ENCODE measurements around the gene DNMT3B. TPM values are rescaled to one million over a fixed set of nuclear protein-coding genes. Genes with fewer than 3 reads are reported as not detected.
"Not testable (repeated sequence)": the region's sequence is repeated elsewhere in the genome, so short reads cannot be mapped to it uniquely, and the experiment has no call there.

DNMT3B gene
- total and polyA plus RNA-seq, 2 experiments from 2014 or later, result 711 to 2,222 TPM

DNA sequence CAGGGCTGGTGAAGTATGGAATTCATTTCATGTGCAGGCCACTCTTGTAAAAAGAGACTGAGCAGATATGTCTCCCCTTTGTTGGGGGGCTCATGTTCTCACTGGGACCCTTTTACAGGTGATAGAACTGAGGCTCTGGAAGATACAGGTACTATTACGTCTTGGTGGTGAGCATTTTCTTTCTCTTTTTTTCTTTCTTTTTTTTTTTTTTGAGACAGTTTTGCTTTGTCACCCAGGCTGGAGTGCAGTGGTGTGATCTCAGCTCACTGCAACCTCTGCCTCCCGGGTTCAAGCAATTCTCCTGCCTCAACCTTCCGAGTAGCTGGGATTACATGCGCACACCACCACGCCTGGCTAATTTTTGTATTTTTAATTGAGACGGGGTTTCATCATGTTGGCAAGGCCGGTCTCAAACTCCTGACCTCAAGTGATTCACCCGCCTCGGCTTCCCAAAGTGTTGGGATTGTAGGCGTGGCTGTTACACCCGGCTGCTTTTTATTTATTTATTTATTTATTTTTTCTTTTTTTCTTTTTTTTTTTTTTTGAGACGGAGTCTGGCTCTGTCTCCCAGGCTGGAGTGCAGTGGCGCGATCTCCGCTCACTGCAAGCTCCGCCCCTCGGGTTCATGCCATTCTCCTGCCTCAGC, 3.2 kb downstream of the DNMT3B start:
- Mint-ChIP-seq H3K27me3 (ENCODE audit: insufficient read depth, low read depth, poor library complexity) (peaks cover 37% of the 10 kb centered on the region), H3K9me3 (peaks cover 10% of the 10 kb centered on the region; the same call in 2 of the 3 replicates), H3K36me3 (ENCODE audit: low read depth) (peaks cover 76% of the 10 kb centered on the region), H3K4me3 (peak overlapping the region; percentile 99), H3K27ac (peak overlapping the region; percentile 98), H3K4me1 (peaks cover 47% of the 10 kb centered on the region)
- H3K79me2 ChIP-seq (replicated peaks; ENCODE audit: insufficient read depth), result peaks cover 99% of the 10 kb centered on the region
- DNase-seq (ENCODE audit: low spot score); H3K27me3 ChIP-seq (ENCODE audit: insufficient read depth); H3K9me2 ChIP-seq (ENCODE audit: insufficient read depth); H2AFZ ChIP-seq; ATAC-seq: not testable (repeated sequence)
- peaks cover 65% of the 10 kb centered on the region for H3K36me3 ChIP-seq (ENCODE audit: insufficient read depth)
- peak overlapping the region; percentile 97 for H3K4me2 ChIP-seq
- H3K27ac ChIP-seq (ENCODE audit: low read depth), result peak overlapping the region; percentile 96
- H3K4me3 ChIP-seq, result peak overlapping the region; percentile 91
- H4K20me1 ChIP-seq (replicated peaks; ENCODE audit: insufficient read depth), result peaks cover 77% of the 10 kb centered on the region
- peaks cover 64% of the 10 kb centered on the region for H3F3A ChIP-seq (replicated peaks; ENCODE audit: low read depth)
- peaks cover 70% of the 10 kb centered on the region for H3K4me1 ChIP-seq (ENCODE audit: insufficient read depth)

- Histone ChIP-seq H3F3A (replicated peaks; ENCODE audit: low read depth) (peaks cover 81% of the 10 kb centered on the region), H3K36me3 (ENCODE audit: insufficient read depth) (peaks cover 86% of the 10 kb centered on the region), H4K20me1 (replicated peaks; ENCODE audit: insufficient read depth) (peaks cover 99% of the 10 kb centered on the region), H3K27ac (ENCODE audit: low read depth) (peak overlapping the region; percentile 96), H3K4me2 (peak overlapping the region; percentile 97), H3K27me3 (ENCODE audit: insufficient read depth) (no peaks in the 10 kb centered on the region), H2AFZ (no peak overlapping the region), H3K4me1 (ENCODE audit: insufficient read depth) (peaks cover 79% of the 10 kb centered on the region), H3K4me3 (peak overlapping the region; percentile 91), H3K9me2 (ENCODE audit: insufficient read depth) (no peaks in the 10 kb centered on the region), H3K79me2 (replicated peaks; ENCODE audit: insufficient read depth) (peaks cover 100% of the 10 kb centered on the region)
- Mint-ChIP-seq H3K36me3 (ENCODE audit: low read depth) (peaks cover 99% of the 10 kb centered on the region), H3K4me3 (peak overlapping the region; percentile 70), H3K27ac (peak overlapping the region; percentile 94), H3K27me3 (ENCODE audit: insufficient read depth, low read depth, poor library complexity) (peaks cover 44% of the 10 kb centered on the region), H3K9me3 (peaks cover 10% of the 10 kb centered on the region; the same call in 1 of the 3 replicates), H3K4me1 (peaks cover 57% of the 10 kb centered on the region)
- ATAC-seq, result no peak; the same call in 2 of the 3 replicates
- TF ChIP-seq POLR2AphosphoS5 (IDR thresholded peaks at IDR 0.05; ENCODE audit: low read depth) (peak; percentile 64), REST (IDR thresholded peaks at IDR 0.05; ENCODE audit: unreplicated experiment) (no peak)
- no peak for DNase-seq (ENCODE audit: low spot score)
Measured at GRCh38 chr20:32767418-32768198, 5.4 kb downstream of the DNMT3B start.

- no peaks in the 10 kb centered on the region for H3K9me2 ChIP-seq (ENCODE audit: insufficient read depth)
- H3K4me3 Mint-ChIP-seq, result peak overlapping the region; percentile 30; the same call in 2 of the 3 replicates
- peaks cover 100% of the 10 kb centered on the region for H4K20me1 ChIP-seq (replicated peaks; ENCODE audit: insufficient read depth)
- H3K4me3 ChIP-seq, result peak overlapping the region; percentile 91
- peaks cover 100% of the 10 kb centered on the region for H3K4me1 ChIP-seq (ENCODE audit: insufficient read depth)
- peaks cover 95% of the 10 kb centered on the region for H3F3A ChIP-seq (replicated peaks; ENCODE audit: low read depth)
- peaks cover 4% of the 10 kb centered on the region; the same call in 1 of the 3 replicates for H3K9me3 Mint-ChIP-seq
- H3K4me1 Mint-ChIP-seq, result peaks cover 87% of the 10 kb centered on the region
- H3K36me3 Mint-ChIP-seq (ENCODE audit: low read depth), result peaks cover 99% of the 10 kb centered on the region
- no peak for TF ChIP-seq ETS1 (IDR thresholded peaks at IDR 0.05)
- TF ChIP-seq POLR2AphosphoS5 (IDR thresholded peaks at IDR 0.05; ENCODE audit: low read depth), result no peak; the same call in 1 of the 2 replicates
- no peak for TF ChIP-seq CREB1 (CRISPR knock-in tag; IDR thresholded peaks at IDR 0.05; ENCODE audit: low read depth)
- TF ChIP-seq ZNF114 (CRISPR knock-in tag; IDR thresholded peaks at IDR 0.05), result no peak
- peaks cover 95% of the 10 kb centered on the region for H3K36me3 ChIP-seq (ENCODE audit: insufficient read depth)
- H3K27ac Mint-ChIP-seq, result no peak overlapping the region
- no peak for ATAC-seq
- no peaks in the 10 kb centered on the region for H3K27me3 ChIP-seq (ENCODE audit: insufficient read depth)
- peaks cover 100% of the 10 kb centered on the region for H3K79me2 ChIP-seq (replicated peaks; ENCODE audit: insufficient read depth)
- peak overlapping the region; percentile 97 for H3K4me2 ChIP-seq
- no peak for DNase-seq (ENCODE audit: low spot score)
- no peak overlapping the region for H2AFZ ChIP-seq
- peaks cover 45% of the 10 kb centered on the region for H3K27me3 Mint-ChIP-seq (ENCODE audit: insufficient read depth, low read depth, poor library complexity)
- H3K27ac ChIP-seq (ENCODE audit: low read depth), result peak overlapping the region; percentile 96
Measured at GRCh38 chr20:32772046-32772445, 9.9 kb downstream of the DNMT3B start.

All from GM23338 (cell line).